ENCODE data around the gene MED10.
"Not testable (repeated sequence)": the region's sequence is repeated elsewhere in the genome, so short reads cannot be mapped to it uniquely, and the experiment has no call there.

MED10 gene

GRCh38 chr5:6372251-6373080 is 5.9 kb downstream of the MED10 start:
- DNase-seq = no peak

- no peak for DNase-seq
Observed at GRCh38 chr5:6371079-6371810, 7.1 kb downstream of the MED10 start.

GRCh38 chr5:6370580-6370979 is 7.8 kb downstream of the MED10 start:
- DNase-seq = no peak

GRCh38 chr5:6365977-6366590 is 12.3 kb downstream of the MED10 start:
- no peak for DNase-seq

GRCh38 chr5:6365142-6365976 is 13.0 kb downstream of the MED10 start:
- DNase-seq = no peak

GRCh38 chr5:6363454-6364011 is 14.8 kb downstream of the MED10 start:
- not testable (repeated sequence) for DNase-seq

GRCh38 chr5:6362846-6363245 is 15.5 kb downstream of the MED10 start:
- no peak for DNase-seq

GRCh38 chr5:6361101-6361500 is 17.2 kb downstream of the MED10 start:
- no peak for DNase-seq

- no peak for DNase-seq
Observed at GRCh38 chr5:6360323-6361072, 17.8 kb downstream of the MED10 start.

GRCh38 chr5:6359555-6360322 is 18.6 kb downstream of the MED10 start:
- no peak for DNase-seq

- no peak for DNase-seq
Observed at GRCh38 chr5:6358434-6358820, 19.9 kb downstream of the MED10 start.

GRCh38 chr5:6357817-6358433 is 20.4 kb downstream of the MED10 start:
- not testable (repeated sequence) for DNase-seq

GRCh38 chr5:6356578-6357164 is 21.7 kb downstream of the MED10 start:
- no peak for DNase-seq

GRCh38 chr5:6355294-6355693 is 23.1 kb downstream of the MED10 start:
- no peak for DNase-seq

- no peak for DNase-seq
Observed at GRCh38 chr5:6354848-6355247, 23.5 kb downstream of the MED10 start.

GRCh38 chr5:6353602-6354302 is 24.6 kb downstream of the MED10 start:
- DNase-seq = no peak

GRCh38 chr5:6350277-6351090 is 27.9 kb downstream of the MED10 start:
- no peak for DNase-seq

- no peak for DNase-seq
Observed at GRCh38 chr5:6349387-6349786, 29.0 kb downstream of the MED10 start.
